Fibroblast of lung (primary cell): ENCODE results near the gene ZNF831. TPM values are rescaled to one million over a fixed set of nuclear protein-coding genes. Genes with fewer than 3 reads are reported as not detected.

Source experiments
- DNase-seq, 2 donors: peaks; one replicate each; pipeline versions ENCODE4 v3.0.0 to v3.0.0-alpha.2; 2010; ENCODE audit warnings: low read depth in 2 of 2
- H2AFZ ChIP-seq: 2 replicates; pipeline ENCODE4 v1.5.1; 2012; ENCODE audit warnings: low read length, control low read depth, inconsistent platforms
- H3K27ac ChIP-seq: 2 replicates; pipeline ENCODE4 v1.5.1; 2011; ENCODE audit warnings: low read length, control low read depth; ENCODE audit not compliant: insufficient read depth
- H3K27me3 ChIP-seq: 2 replicates; pipeline ENCODE4 v1.5.1; 2011; ENCODE audit warnings: mild to moderate bottlenecking, low read length; ENCODE audit not compliant: control insufficient read depth, insufficient read depth
- H3K36me3 ChIP-seq: 2 replicates; pipeline ENCODE4 v1.5.1; 2011; ENCODE audit warnings: low read length; ENCODE audit not compliant: control insufficient read depth, insufficient read depth
- H3K4me1 ChIP-seq: 2 replicates; pipeline ENCODE4 v1.5.1; 2011; ENCODE audit warnings: low read length; ENCODE audit not compliant: control insufficient read depth, insufficient read depth; ENCODE audit errors: extremely low read depth
- H3K4me2 ChIP-seq: 2 replicates; pipeline ENCODE4 v1.5.1; 2011; ENCODE audit warnings: low read length, control low read depth; ENCODE audit not compliant: insufficient read depth; ENCODE audit errors: extremely low read depth
- H3K4me3 ChIP-seq, 4 experiments: fragments of 200-600 bp in 1 of 4; sonication (generic) in 1 of 4; replicated peaks in 1 of 4; 2 replicates each; pipeline ENCODE4 v1.5.1; 2011 to 2016; ENCODE audit warnings: low read length in 4 of 4, low read depth in 3 of 4, mild to moderate bottlenecking in 3 of 4, control low read depth in 2 of 4, inconsistent platforms in 1 of 4, mixed read lengths in 1 of 4; ENCODE audit not compliant: insufficient read depth in 1 of 4; ENCODE audit errors: control extremely low read depth in 1 of 4
- H3K79me2 ChIP-seq: 2 replicates; pipeline ENCODE4 v1.5.1; 2012; ENCODE audit warnings: mild to moderate bottlenecking, low read length, inconsistent platforms; ENCODE audit not compliant: control insufficient read depth, insufficient read depth
- H3K9ac ChIP-seq: 2 replicates; pipeline ENCODE4 v1.5.1; 2011; ENCODE audit warnings: mild to moderate bottlenecking, low read length, control low read depth; ENCODE audit not compliant: insufficient read depth
- H3K9me3 ChIP-seq: 2 replicates; pipeline ENCODE4 v1.5.1; 2012; ENCODE audit warnings: low read depth, low read length; ENCODE audit not compliant: control insufficient read depth, insufficient read depth
- H4K20me1 ChIP-seq: 2 replicates; pipeline ENCODE4 v1.5.1; 2011; ENCODE audit warnings: low read length; ENCODE audit not compliant: control insufficient read depth, insufficient read depth; ENCODE audit errors: extremely low read depth
- CTCF ChIP-seq, 2 donors: IDR thresholded peaks in 1 of 2; conservative IDR thresholded peaks in 1 of 2; 1 replicate in 1 of 2; 2 replicates in 1 of 2; pipeline ENCODE4 v1.5.1; 2011 to 2012; ENCODE audit warnings: low read length in 2 of 2, control low read depth in 1 of 2, inconsistent platforms in 1 of 2, low read depth in 1 of 2, mild to moderate bottlenecking in 1 of 2
- EZH2 ChIP-seq: IDR thresholded peaks from 2 replicates; pipeline ENCODE4 v1.5.1; 2012; ENCODE audit warnings: low read length, control low read depth, mild to moderate bottlenecking; ENCODE audit errors: missing control alignments
- polyA plus RNA-seq, 2 donors: library from polyadenylated mRNA; depleted of rRNA in 1 of 2; stranded (reverse) in 1 of 2; unstranded in 1 of 2; fragments of >200 nt; gene quantifications; 2 replicates each; pipeline ENCODE4 v1.2.1, GENCODE V29; 2011 to 2012; ENCODE audit warnings: missing spikeins in 1 of 2
- total RNA-seq: library from RNA; depleted of rRNA; stranded (reverse); fragments of >200 nt; gene quantifications from 2 replicates; pipeline ENCODE4 v1.2.1, GENCODE V29; 2014

ZNF831 gene
- total and polyA plus RNA-seq, 2 donors (not counting 1 experiment from before 2014, with no cell fraction given), result not detected

GRCh38 chr20:59191036-59191755 is 27.6 kb downstream of the ZNF831 start:
- H3K9me3 ChIP-seq, result no peaks in the 10 kb centered on the region
- H3K27ac ChIP-seq, result no peak overlapping the region
- TF ChIP-seq EZH2, result no peak
- no peak for TF ChIP-seq CTCF (conservative IDR thresholded peaks at IDR 0.05 in 1 of 2, IDR thresholded peaks at IDR 0.05 in 1 of 2; ENCODE audit: low read depth in 1 of 2, low read length in 2 of 2)
- H4K20me1 ChIP-seq, result no peaks in the 10 kb centered on the region
- no peak overlapping the region for H3K9ac ChIP-seq
- no peaks in the 10 kb centered on the region for H3K36me3 ChIP-seq
- no peaks in the 10 kb centered on the region for H3K27me3 ChIP-seq
- no peak overlapping the region for H3K4me2 ChIP-seq
- no peak overlapping the region for H3K4me3 ChIP-seq
- H3K79me2 ChIP-seq, result no peaks in the 10 kb centered on the region
- no peak overlapping the region for H2AFZ ChIP-seq
- DNase-seq, result no peak
- no peaks in the 10 kb centered on the region for H3K4me1 ChIP-seq

GRCh38 chr20:59191756-59192532 is 28.3 kb downstream of the ZNF831 start:
- Histone ChIP-seq H3K4me2 (no peak overlapping the region), H3K4me3 (no peak overlapping the region), H3K4me1 (no peaks in the 10 kb centered on the region), H4K20me1 (no peaks in the 10 kb centered on the region), H3K27ac (no peak overlapping the region), H3K36me3 (no peaks in the 10 kb centered on the region), H3K79me2 (no peaks in the 10 kb centered on the region), H2AFZ (no peak overlapping the region), H3K9me3 (no peaks in the 10 kb centered on the region), H3K27me3 (no peaks in the 10 kb centered on the region), H3K9ac (no peak overlapping the region)
- DNase-seq, result no peak
- no peak for TF ChIP-seq EZH2
- TF ChIP-seq CTCF (conservative IDR thresholded peaks at IDR 0.05 in 1 of 2, IDR thresholded peaks at IDR 0.05 in 1 of 2; ENCODE audit: low read depth in 1 of 2, low read length in 2 of 2), result no peak

- H3K9ac ChIP-seq, result no peak overlapping the region
- H3K4me3 ChIP-seq, result no peak overlapping the region
- no peaks in the 10 kb centered on the region for H4K20me1 ChIP-seq
- H3K9me3 ChIP-seq, result no peaks in the 10 kb centered on the region
- H2AFZ ChIP-seq, result no peak overlapping the region
- H3K4me2 ChIP-seq, result no peak overlapping the region
- H3K4me1 ChIP-seq, result no peaks in the 10 kb centered on the region
- DNase-seq, result no peak
- H3K79me2 ChIP-seq, result no peaks in the 10 kb centered on the region
- TF ChIP-seq CTCF (conservative IDR thresholded peaks at IDR 0.05 in 1 of 2, IDR thresholded peaks at IDR 0.05 in 1 of 2; ENCODE audit: low read depth in 1 of 2, low read length in 2 of 2) (no peak), EZH2 (no peak)
- H3K27me3 ChIP-seq, result no peaks in the 10 kb centered on the region
- H3K27ac ChIP-seq, result no peak overlapping the region
- no peaks in the 10 kb centered on the region for H3K36me3 ChIP-seq
Measured at GRCh38 chr20:59192533-59192896, 28.9 kb downstream of the ZNF831 start.
